ENCODE measurements around the gene LMOD1.

Gene LMOD1

DNA sequence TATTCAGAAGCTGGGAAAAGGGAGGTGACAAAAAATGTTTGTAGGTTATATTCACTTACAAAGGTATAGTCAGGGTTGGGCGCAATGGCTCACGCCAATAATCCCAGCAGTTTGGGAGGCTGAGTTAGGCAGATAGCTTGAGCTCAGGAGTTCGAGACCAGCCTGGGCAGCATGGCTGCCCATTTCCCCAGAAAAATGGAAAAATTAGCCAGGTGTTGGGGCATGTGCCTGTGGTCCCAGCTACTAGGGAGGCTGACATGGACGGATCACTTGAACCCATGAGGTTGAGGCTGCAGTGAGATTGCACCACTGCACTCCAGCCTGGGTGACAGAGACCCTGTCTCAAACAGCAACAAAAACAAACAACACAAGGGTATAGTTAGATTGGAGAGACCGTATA, 12.0 kb upstream of the LMOD1 start:
- TF ChIP-seq, protein P1, sequence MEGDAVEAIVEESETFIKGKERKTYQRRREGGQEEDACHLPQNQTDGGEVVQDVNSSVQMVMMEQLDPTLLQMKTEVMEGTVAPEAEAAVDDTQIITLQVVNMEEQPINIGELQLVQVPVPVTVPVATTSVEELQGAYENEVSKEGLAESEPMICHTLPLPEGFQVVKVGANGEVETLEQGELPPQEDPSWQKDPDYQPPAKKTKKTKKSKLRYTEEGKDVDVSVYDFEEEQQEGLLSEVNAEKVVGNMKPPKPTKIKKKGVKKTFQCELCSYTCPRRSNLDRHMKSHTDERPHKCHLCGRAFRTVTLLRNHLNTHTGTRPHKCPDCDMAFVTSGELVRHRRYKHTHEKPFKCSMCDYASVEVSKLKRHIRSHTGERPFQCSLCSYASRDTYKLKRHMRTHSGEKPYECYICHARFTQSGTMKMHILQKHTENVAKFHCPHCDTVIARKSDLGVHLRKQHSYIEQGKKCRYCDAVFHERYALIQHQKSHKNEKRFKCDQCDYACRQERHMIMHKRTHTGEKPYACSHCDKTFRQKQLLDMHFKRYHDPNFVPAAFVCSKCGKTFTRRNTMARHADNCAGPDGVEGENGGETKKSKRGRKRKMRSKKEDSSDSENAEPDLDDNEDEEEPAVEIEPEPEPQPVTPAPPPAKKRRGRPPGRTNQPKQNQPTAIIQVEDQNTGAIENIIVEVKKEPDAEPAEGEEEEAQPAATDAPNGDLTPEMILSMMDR (IDR thresholded peaks at IDR 0.05; ENCODE audit: low read depth, low read length), result no peak
- H3K4me3 ChIP-seq (ENCODE audit: low read depth, low read length), result no peak overlapping the region

DNA sequence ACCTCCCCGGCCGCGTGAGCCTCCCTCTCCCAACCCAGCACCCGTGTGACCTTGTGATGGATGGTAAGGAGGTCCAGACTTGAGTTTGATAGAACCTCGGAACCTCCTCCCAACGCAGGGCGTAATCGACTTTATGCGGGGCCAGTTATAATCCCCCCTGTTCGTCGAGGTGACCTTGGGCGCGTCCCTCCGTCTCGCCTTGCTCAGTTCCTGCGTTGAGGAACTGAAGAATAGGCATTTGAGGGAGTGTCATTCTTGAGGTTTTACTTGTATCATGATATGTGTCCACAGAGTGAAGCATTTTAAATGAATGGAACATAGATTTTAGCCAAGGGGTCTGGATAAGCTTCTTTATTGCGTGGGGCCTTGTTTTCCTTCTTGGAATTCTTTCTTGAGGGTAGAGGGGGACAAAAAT, 9.4 kb upstream of the LMOD1 start:
- TF ChIP-seq, protein P1 (IDR thresholded peaks at IDR 0.05; ENCODE audit: low read depth, low read length), result no peak
- peak overlapping the region; percentile 99 for H3K4me3 ChIP-seq (ENCODE audit: low read depth, low read length)

DNA sequence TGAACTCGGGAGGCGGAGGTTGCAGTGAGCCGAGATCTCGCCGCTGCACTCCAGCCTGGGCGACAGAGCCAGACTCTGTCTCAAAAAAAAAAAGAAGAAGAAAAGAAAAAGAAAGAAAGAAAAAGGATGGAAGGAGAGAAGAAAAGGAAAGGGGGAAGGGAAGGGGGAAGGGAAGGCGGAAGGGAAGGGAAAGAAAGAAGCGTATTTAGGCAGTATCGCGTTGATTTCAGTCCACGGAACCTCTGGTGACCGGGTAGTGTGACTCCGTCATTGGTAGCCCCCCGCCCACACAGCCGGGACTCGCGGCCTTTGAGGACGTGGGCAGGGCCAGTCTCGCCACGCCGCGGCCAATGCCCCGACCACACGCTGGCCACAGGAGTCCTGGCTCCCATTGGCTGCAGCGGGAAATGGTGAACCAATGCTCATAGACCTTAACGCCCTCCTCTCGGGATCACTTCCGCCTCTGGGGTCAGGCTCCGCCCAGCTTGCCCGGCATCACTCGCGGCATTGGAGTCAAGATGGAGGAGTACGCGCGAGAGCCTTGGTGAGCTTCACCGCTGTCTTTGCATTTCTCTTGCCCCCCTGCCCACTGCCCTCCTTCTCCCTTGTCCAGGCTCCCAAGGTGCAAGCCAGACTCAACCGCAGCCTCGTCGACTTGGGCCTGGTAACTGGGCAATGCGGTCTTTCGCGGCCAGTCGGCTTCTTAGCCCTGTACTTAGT, 8.8 kb upstream of the LMOD1 start, which contains the start of gene TIMM17A:
Gene TIMM17A, plus strand, starts transcription at position 495 of the 720 bp plus-strand sequence. Its CDS starts 24 bp downstream, at position 519.
- TF ChIP-seq, protein P1 (IDR thresholded peaks at IDR 0.05; ENCODE audit: low read depth, low read length), result no peak
- H3K4me3 ChIP-seq (ENCODE audit: low read depth, low read length), result peak within 1 kb of the TSS; percentile 99

DNA sequence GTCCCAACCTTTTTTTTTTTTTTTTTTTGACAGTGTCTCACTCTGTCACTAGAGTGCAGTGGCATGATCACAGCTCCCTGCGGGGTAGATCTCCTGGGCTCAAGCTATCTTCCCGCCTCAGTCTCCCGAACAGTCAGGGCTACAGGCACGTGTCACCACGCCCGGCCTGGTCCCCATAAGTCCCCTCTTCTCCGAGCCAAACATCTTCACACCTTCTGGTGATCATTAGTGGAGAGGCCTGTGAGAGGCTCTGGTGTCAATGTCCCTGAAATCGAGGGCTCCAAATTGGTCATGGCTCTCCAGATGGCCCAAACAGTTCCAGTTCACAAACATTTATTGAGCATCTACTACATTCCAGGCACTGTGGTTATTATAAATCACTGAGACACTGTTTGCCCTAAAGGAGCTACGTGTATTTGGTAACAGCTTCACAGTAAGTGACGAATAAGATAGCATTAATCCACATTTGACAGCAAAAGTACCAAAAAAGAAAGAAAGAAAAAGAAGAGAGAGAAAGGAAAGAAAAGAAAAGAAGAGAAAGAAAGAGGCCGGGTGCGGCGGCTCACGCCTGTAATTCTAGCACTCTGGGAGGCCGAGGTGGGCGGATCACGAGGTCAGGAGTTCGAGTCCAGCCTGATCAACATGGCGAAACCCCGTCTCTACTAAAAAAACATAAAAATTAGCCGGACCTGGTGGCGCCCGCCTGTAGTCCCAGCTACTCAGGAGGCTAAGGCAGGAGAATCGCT, 8.1 kb upstream of the LMOD1 start:
- peak overlapping the region; percentile 99 for H3K4me3 ChIP-seq (ENCODE audit: low read depth, low read length)
- TF ChIP-seq, protein P1 (IDR thresholded peaks at IDR 0.05; ENCODE audit: low read depth, low read length), result no peak

DNA sequence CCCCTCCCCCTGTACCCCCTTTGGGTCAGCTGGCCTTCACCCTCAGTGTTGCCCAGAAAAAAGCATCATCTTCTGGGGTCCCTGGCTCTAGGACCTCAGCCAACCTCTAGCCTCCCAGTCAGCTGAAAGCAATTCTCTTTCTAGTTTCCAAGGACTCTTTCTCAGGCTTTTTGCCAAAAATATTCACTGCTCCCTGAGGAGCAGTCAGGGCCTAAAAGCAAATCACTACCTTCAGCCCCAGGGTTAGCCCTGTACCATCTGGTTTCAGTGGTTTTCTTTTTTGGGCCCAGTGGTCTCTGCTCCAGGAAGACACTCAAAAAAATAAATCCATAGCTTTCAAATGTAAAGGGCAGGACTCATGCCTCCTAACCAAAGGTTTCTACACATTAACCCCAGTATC, 3.1 kb upstream of the LMOD1 start:
- TF ChIP-seq, protein P1 (IDR thresholded peaks at IDR 0.05; ENCODE audit: low read depth, low read length), result no peak
- H3K4me3 ChIP-seq (ENCODE audit: low read depth, low read length), result no peak overlapping the region

DNA sequence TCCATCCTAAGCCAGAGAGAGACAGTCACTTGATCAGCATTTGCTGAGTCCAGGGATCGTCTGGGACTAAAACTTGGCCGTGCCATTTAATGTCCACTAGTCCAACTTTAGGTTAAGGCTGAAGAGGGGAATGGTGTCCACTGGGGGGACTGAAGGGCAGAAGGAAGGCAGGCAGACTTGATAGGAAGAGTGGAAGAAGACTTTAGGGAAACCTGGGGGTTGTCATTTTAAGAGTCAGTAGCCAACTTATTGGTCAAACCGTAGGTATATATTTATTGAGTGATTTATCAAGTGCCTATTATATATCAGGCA, 1.3 kb upstream of the LMOD1 start:
- TF ChIP-seq, protein P1 (IDR thresholded peaks at IDR 0.05; ENCODE audit: low read depth, low read length), result no peak
- no peak overlapping the region; the same call in 1 of the 2 replicates for H3K4me3 ChIP-seq (ENCODE audit: low read depth, low read length)

DNA sequence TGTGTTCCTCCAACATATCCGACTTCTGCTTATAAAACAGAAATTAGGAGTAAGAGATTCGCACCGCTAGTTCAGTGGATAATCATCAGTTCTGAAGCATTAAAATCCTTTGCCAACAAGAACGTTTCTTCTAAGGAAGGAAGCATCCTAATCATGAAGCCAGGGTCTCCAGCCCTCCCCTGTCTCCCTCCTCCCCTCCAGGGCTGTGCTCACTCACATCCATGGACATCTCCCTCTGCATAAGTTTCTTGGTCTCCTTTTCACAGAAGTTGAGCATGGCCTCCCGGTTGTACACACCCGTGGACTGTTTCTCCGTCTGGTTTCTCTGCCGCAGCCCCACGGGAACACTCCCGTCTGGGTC, 505 bp downstream of the LMOD1 start:
- TF ChIP-seq, protein P1 (IDR thresholded peaks at IDR 0.05; ENCODE audit: low read depth, low read length), result no peak
- H3K4me3 ChIP-seq (ENCODE audit: low read depth, low read length), result peak overlapping the region; percentile 73

All from WI38 (cell line).